Mucosa of rectum (tissue), 2 donors: Measurements from ENCODE around the gene NEMF.
"Not testable (repeated sequence)": the region's sequence is repeated elsewhere in the genome, so short reads cannot be mapped to it uniquely, and the experiment has no call there.

Experiments used
- H3K27ac ChIP-seq, 2 donors: one replicate each; pipeline ENCODE4 v1.7.0; 2013; ENCODE audit warnings: inconsistent platforms in 2 of 2, low read depth in 2 of 2, low read length in 2 of 2
- H3K27me3 ChIP-seq, 2 donors: one replicate each; pipeline ENCODE4 v1.7.0; 2013; ENCODE audit warnings: low read length in 2 of 2; ENCODE audit not compliant: control insufficient read depth in 2 of 2, insufficient read depth in 2 of 2
- H3K36me3 ChIP-seq, 2 donors: one replicate each; pipeline ENCODE4 v1.7.0; 2013; ENCODE audit warnings: low read length in 2 of 2; ENCODE audit not compliant: control insufficient read depth in 2 of 2, insufficient read depth in 2 of 2
- H3K4me1 ChIP-seq, 2 donors: one replicate each; pipeline ENCODE4 v1.7.0; 2013; ENCODE audit warnings: low read length in 2 of 2, mild to moderate bottlenecking in 1 of 2; ENCODE audit not compliant: control insufficient read depth in 2 of 2, insufficient read depth in 2 of 2
- H3K4me3 ChIP-seq, 2 donors: one replicate each; pipeline ENCODE4 v1.7.0; 2013; ENCODE audit warnings: low read length in 2 of 2
- H3K9ac ChIP-seq, 2 donors: one replicate each; pipeline ENCODE4 v1.7.0; 2013; ENCODE audit warnings: low read length in 2 of 2, low read depth in 1 of 2, mild to moderate bottlenecking in 1 of 2
- H3K9me3 ChIP-seq, 2 donors: one replicate each; pipeline ENCODE4 v1.7.0; 2013; ENCODE audit warnings: low read length in 2 of 2; ENCODE audit not compliant: control insufficient read depth in 2 of 2
- donor health status: healthy.
- donor health status: Normal muscosa, but diverticular disease.

NEMF gene

GRCh38 chr14:49767270-49767570, 85.4 kb downstream of the NEMF start:
- Histone ChIP-seq H3K36me3 (peaks cover 0 to 2% of the 10 kb centered on the region in 2 donors), H3K27me3 (no peaks in the 10 kb centered on the region), H3K27ac (peak overlapping the region; percentile 100), H3K9me3 (no peaks in the 10 kb centered on the region), H3K4me1 (peaks cover 17 to 27% of the 10 kb centered on the region in 2 donors), H3K9ac (peak overlapping the region; percentile 86 to 100), H3K4me3 (peak overlapping the region; percentile 73 to 75)

- H3K27me3 ChIP-seq: no peaks in the 10 kb centered on the region
Observed at GRCh38 chr14:49766839-49767238, 85.7 kb downstream of the NEMF start.

GRCh38 chr14:49761839-49762551, 90.6 kb downstream of the NEMF start:
- Histone ChIP-seq H3K27me3 (no peaks in the 10 kb centered on the region), H3K36me3 (no peaks in the 10 kb centered on the region), H3K4me3 (no peak overlapping the region), H3K9ac (no peak overlapping the region), H3K9me3 (no peaks in the 10 kb centered on the region), H3K4me1 (peaks cover 2 to 3% of the 10 kb centered on the region in 2 donors), H3K27ac (no peak overlapping the region)

More at GRCh38 chr14:49766839-49767238, 85.7 kb downstream of the NEMF start:
- peak overlapping the region; percentile 73 to 75 for H3K4me3 ChIP-seq
- H3K4me1 ChIP-seq: peaks cover 17 to 27% of the 10 kb centered on the region in 2 donors
- H3K9ac ChIP-seq: peak overlapping the region; percentile 86 to 100
- peaks cover 0 to 2% of the 10 kb centered on the region in 2 donors for H3K36me3 ChIP-seq
- H3K27ac ChIP-seq: peak overlapping the region; percentile 100
- no peaks in the 10 kb centered on the region for H3K9me3 ChIP-seq

- no peaks in the 10 kb centered on the region for H3K27me3 ChIP-seq
- H3K4me3 ChIP-seq: no peak overlapping the region
- no peak overlapping the region for H3K9ac ChIP-seq
- H3K4me1 ChIP-seq: no peaks in the 10 kb centered on the region
- H3K9me3 ChIP-seq: no peaks in the 10 kb centered on the region
- H3K27ac ChIP-seq: no peak overlapping the region
- H3K36me3 ChIP-seq: no peaks in the 10 kb centered on the region
Observed at GRCh38 chr14:49755378-49755777, 97.2 kb downstream of the NEMF start.

- H3K27me3 ChIP-seq: no peaks in the 10 kb centered on the region
- no peak overlapping the region for H3K27ac ChIP-seq
- H3K36me3 ChIP-seq: no peaks in the 10 kb centered on the region
- H3K4me1 ChIP-seq: no peaks in the 10 kb centered on the region
- no peak overlapping the region for H3K4me3 ChIP-seq
- H3K9me3 ChIP-seq: no peaks in the 10 kb centered on the region
- H3K9ac ChIP-seq: no peak overlapping the region
Observed at GRCh38 chr14:49754570-49755097, 98.0 kb downstream of the NEMF start.

- not testable (repeated sequence) for H3K4me3 ChIP-seq, H3K9ac ChIP-seq, H3K36me3 ChIP-seq, H3K27ac ChIP-seq, H3K27me3 ChIP-seq, H3K4me1 ChIP-seq, H3K9me3 ChIP-seq
Observed at GRCh38 chr14:49746476-49746875, 106.1 kb downstream of the NEMF start.

- no peaks in the 10 kb centered on the region for H3K27me3 ChIP-seq
- no peaks in the 10 kb centered on the region for H3K9me3 ChIP-seq
- no peaks in the 10 kb centered on the region for H3K4me1 ChIP-seq
- H3K27ac ChIP-seq: no peak overlapping the region
- no peak overlapping the region for H3K9ac ChIP-seq
- no peak overlapping the region for H3K4me3 ChIP-seq
- peaks cover 0 to 10% of the 10 kb centered on the region in 2 donors for H3K36me3 ChIP-seq
Observed at GRCh38 chr14:49745191-49745590, 107.4 kb downstream of the NEMF start.

GRCh38 chr14:49735669-49736068, 116.9 kb downstream of the NEMF start:
- H3K36me3 ChIP-seq, H3K4me3 ChIP-seq, H3K9me3 ChIP-seq, H3K9ac ChIP-seq, H3K4me1 ChIP-seq, H3K27me3 ChIP-seq, H3K27ac ChIP-seq: not testable (repeated sequence)

- Histone ChIP-seq H3K27ac (no peak overlapping the region), H3K4me1 (no peaks in the 10 kb centered on the region), H3K36me3 (peaks cover 0 to 2% of the 10 kb centered on the region in 2 donors), H3K9me3 (no peaks in the 10 kb centered on the region), H3K9ac (no peak overlapping the region), H3K4me3 (no peak overlapping the region), H3K27me3 (no peaks in the 10 kb centered on the region)
Observed at GRCh38 chr14:49733836-49734235, 118.8 kb downstream of the NEMF start.

GRCh38 chr14:49732896-49733295, 119.7 kb downstream of the NEMF start:
- H3K27ac ChIP-seq: no peak overlapping the region

More at GRCh38 chr14:49732896-49733295, 119.7 kb downstream of the NEMF start:
- peaks cover 0 to 2% of the 10 kb centered on the region in 2 donors for H3K36me3 ChIP-seq
- no peak overlapping the region for H3K9ac ChIP-seq
- no peaks in the 10 kb centered on the region for H3K9me3 ChIP-seq
- H3K27me3 ChIP-seq: no peaks in the 10 kb centered on the region
- H3K4me1 ChIP-seq: no peaks in the 10 kb centered on the region
- no peak overlapping the region for H3K4me3 ChIP-seq
